GM08714 (cell line): ENCODE results near the gene C5AR2.
"Not testable (repeated sequence)": the region's sequence is repeated elsewhere in the genome, so short reads cannot be mapped to it uniquely, and the experiment has no call there.

ENCODE experiments used
- H3K4me3 ChIP-seq: fragments of 200-500 bp; sonication (Bioruptor generic); 2 replicates; pipeline ENCODE4 v1.5.1; 2014; ENCODE audit warnings: mild to moderate bottlenecking, low read length, inconsistent platforms
- ZNF274 ChIP-seq: IDR thresholded peaks from 2 replicates; pipeline ENCODE4 v1.6.1; 2012; ENCODE audit warnings: mild to moderate bottlenecking, low read depth, low read length

The C5AR2 gene

GRCh38 chr19:47331931-47332547 is at the start of gene C5AR2:
Gene C5AR2, plus strand, starts transcription at chr19:47332175. Its CDS starts 8,625 bp downstream, at chr19:47340800.
- H3K4me3 ChIP-seq = no peak within 1 kb of the TSS
- TF ChIP-seq ZNF274 = no peak

- no peak for TF ChIP-seq ZNF274
- no peak overlapping the region for H3K4me3 ChIP-seq
These were observed 48.4 kb upstream of the C5AR2 start for GRCh38 chr19:47283405-47284059.

GRCh38 chr19:47284324-47284899 is 47.6 kb upstream of the C5AR2 start:
- no peak for TF ChIP-seq ZNF274
- H3K4me3 ChIP-seq = no peak overlapping the region

- no peak overlapping the region for H3K4me3 ChIP-seq
These were observed 35.9 kb upstream of the C5AR2 start for GRCh38 chr19:47296036-47296435.

GRCh38 chr19:47300867-47301266 is 31.1 kb upstream of the C5AR2 start:
- H3K4me3 ChIP-seq = not testable (repeated sequence)

More at GRCh38 chr19:47296036-47296435, 35.9 kb upstream of the C5AR2 start:
- TF ChIP-seq ZNF274 = no peak

GRCh38 chr19:47302249-47302648 is 29.7 kb upstream of the C5AR2 start:
- TF ChIP-seq ZNF274 = no peak
- no peak overlapping the region for H3K4me3 ChIP-seq

GRCh38 chr19:47303966-47304365 is 28.0 kb upstream of the C5AR2 start:
- TF ChIP-seq ZNF274 = no peak

GRCh38 chr19:47305309-47305751 is 26.6 kb upstream of the C5AR2 start:
- no peak overlapping the region for H3K4me3 ChIP-seq
- no peak for TF ChIP-seq ZNF274

More at GRCh38 chr19:47303966-47304365, 28.0 kb upstream of the C5AR2 start:
- no peak overlapping the region for H3K4me3 ChIP-seq

- TF ChIP-seq ZNF274 = no peak
- no peak overlapping the region for H3K4me3 ChIP-seq
These were observed 25.7 kb upstream of the C5AR2 start for GRCh38 chr19:47306303-47306702.

GRCh38 chr19:47309038-47309437 is 22.9 kb upstream of the C5AR2 start:
- H3K4me3 ChIP-seq = no peak overlapping the region
- TF ChIP-seq ZNF274 = no peak

- no peak for TF ChIP-seq ZNF274
- H3K4me3 ChIP-seq = no peak within 1 kb of the TSS
These were observed 22.4 kb upstream of the C5AR2 start, which contains the start of gene C5AR1 for GRCh38 chr19:47309608-47310007. Gene C5AR1, plus strand, starts transcription at chr19:47309861. Its CDS starts 35 bp downstream, at chr19:47309896.

- no peak for TF ChIP-seq ZNF274
- no peak overlapping the region for H3K4me3 ChIP-seq
These were observed 21.7 kb upstream of the C5AR2 start for GRCh38 chr19:47310323-47310722.

- H3K4me3 ChIP-seq = no peak overlapping the region
- no peak for TF ChIP-seq ZNF274
These were observed 21.2 kb upstream of the C5AR2 start for GRCh38 chr19:47310819-47311218.

- TF ChIP-seq ZNF274 = no peak
- H3K4me3 ChIP-seq = no peak overlapping the region
These were observed 19.5 kb upstream of the C5AR2 start for GRCh38 chr19:47312366-47313006.
